GM12878 (cell line): ENCODE measurements around the gene F12. TPM values are rescaled to one million over a fixed set of nuclear protein-coding genes. Genes with fewer than 3 reads are reported as not detected.

Source experiments
- ATF2 ChIP-seq: IDR thresholded peaks from 2 replicates; pipeline ENCODE4 v1.6.1; 2012; ENCODE audit warnings: low read length, inconsistent platforms
- EP300 ChIP-seq, 2 experiments: fragments of 150-350 bp in 1 of 2; IDR thresholded peaks; 2 replicates each; pipeline ENCODE4 v1.6.1; 2011 to 2012; ENCODE audit warnings: low read depth in 2 of 2, low read length in 2 of 2, borderline replicate concordance in 1 of 2, improper control_type of control experiment in 1 of 2, inconsistent platforms in 1 of 2; ENCODE audit not compliant: control insufficient read depth in 1 of 2
- GATAD2B ChIP-seq: fragments of 450-650 bp; conservative IDR thresholded peaks from 2 replicates; pipeline ENCODE4 v1.6.1; 2017; ENCODE audit warnings: low read depth, mild to moderate bottlenecking, moderate library complexity
- IRF5 ChIP-seq: fragments of 450-650 bp; IDR thresholded peaks from 2 replicates; pipeline ENCODE4 v1.6.1; 2017; ENCODE audit warnings: borderline replicate concordance
- JUNB ChIP-seq: IDR thresholded peaks from 2 replicates; pipeline ENCODE4 v1.6.1; 2016; ENCODE audit warnings: antibody characterized with exemption, mild to moderate bottlenecking
- KDM1A ChIP-seq: fragments of 200-600 bp; sonication (generic); IDR thresholded peaks from 2 replicates; pipeline ENCODE4 v1.6.1; 2016; ENCODE audit warnings: borderline replicate concordance
- NBN ChIP-seq: fragments of 450-650 bp; IDR thresholded peaks from 2 replicates; pipeline ENCODE4 v1.6.1; 2016
- NKRF ChIP-seq: fragments of 450-650 bp; conservative IDR thresholded peaks from 2 replicates; pipeline ENCODE4 v1.6.1; 2017; ENCODE audit warnings: mild to moderate bottlenecking, moderate library complexity
- PBX3 ChIP-seq: IDR thresholded peaks from 2 replicates; pipeline ENCODE4 v1.6.1; 2011; ENCODE audit warnings: mild to moderate bottlenecking, low read depth, low read length, moderate library complexity; ENCODE audit not compliant: insufficient replicate concordance
- POLR2A ChIP-seq: IDR thresholded peaks from 2 replicates; pipeline ENCODE4 v1.6.1; 2011; ENCODE audit warnings: low read depth, mild to moderate bottlenecking, low read length
- RELB ChIP-seq: fragments of 450-650 bp; IDR thresholded peaks from 2 replicates; pipeline ENCODE4 v1.6.1; 2017; ENCODE audit warnings: low read depth, mild to moderate bottlenecking, moderate library complexity
- SIX5 ChIP-seq: IDR thresholded peaks from 2 replicates; pipeline ENCODE4 v1.6.1; 2011; ENCODE audit warnings: mild to moderate bottlenecking, low read depth, low read length, moderate library complexity; ENCODE audit not compliant: severe bottlenecking
- SMARCA5 ChIP-seq: fragments of 450-650 bp; IDR thresholded peaks from 2 replicates; pipeline ENCODE4 v1.6.1; 2017; ENCODE audit warnings: mild to moderate bottlenecking
- SREBF2 ChIP-seq: IDR thresholded peaks from 2 replicates; pipeline ENCODE4 v1.6.1; 2012; ENCODE audit warnings: mild to moderate bottlenecking, low read length
- TBL1XR1 ChIP-seq: IDR thresholded peaks from 2 replicates; pipeline ENCODE4 v1.6.1; 2012; ENCODE audit warnings: low read depth, low read length, improper control_type of control experiment
- YY1 ChIP-seq: IDR thresholded peaks from 2 replicates; pipeline ENCODE4 v1.6.1; 2011; ENCODE audit warnings: low read depth, mild to moderate bottlenecking, low read length
- ZBTB11 ChIP-seq: fragments of 450-650 bp; formaldehyde crosslinking; IDR thresholded peaks from 2 replicates; pipeline ENCODE4 v1.5.0; 2022; ENCODE audit warnings: mild to moderate bottlenecking, missing genetic modification characterization
- ZNF217 ChIP-seq: fragments of 450-650 bp; IDR thresholded peaks from 2 replicates; pipeline ENCODE4 v1.6.1; 2017; ENCODE audit warnings: antibody characterized with exemption, mild to moderate bottlenecking
- polyA plus RNA-seq, 11 experiments: library from polyadenylated mRNA; depleted of rRNA in 4 of 11; unstranded in 6 of 11; stranded (reverse) in 5 of 11; fragments of >200 nt; fragmentation: Nextera tagmentation in 4 of 11; fragmentation: Illumina TruSeq in 1 of 11; extraction: Ambion mirVana in 4 of 11; extraction: Trizol in 1 of 11; gene quantifications; 1 replicate in 1 of 11; 2 replicates in 10 of 11; pipeline versions ENCODE4 v1.2.1 to v1.2.3, GENCODE V29; 2011 to 2016; ENCODE audit warnings: inconsistent platforms in 2 of 11, missing spikeins in 2 of 11, low read depth in 1 of 11
- total RNA-seq, 4 experiments: library from RNA; depleted of rRNA in 3 of 4; stranded (reverse); fragments of >200 nt in 3 of 4; fragmentation: Illumina TruSeq in 1 of 4; extraction: Trizol in 1 of 4; gene quantifications; 2 replicates each; pipeline versions ENCODE4 v1.2.1 to v1.2.3, GENCODE V29; 2013 to 2021

Gene F12
- total and polyA plus RNA-seq, 10 of the 15 experiments (the other 5 are each of a cell fraction or from before 2014, with no cell fraction given) = 0.25 to 11.3 (median 5.5) TPM

GRCh38 chr5:177425801-177426565, 16.6 kb upstream of the F12 start (continued):
- peak in 1 of 2 experiments; percentile 43; a peak in 1 of 4 replicates for TF ChIP-seq EP300 (IDR thresholded peaks at IDR 0.05; ENCODE audit: borderline replicate concordance in 1 of 2, control insufficient read depth in 1 of 2, low read depth in 2 of 2, low read length in 2 of 2)
- TF ChIP-seq JUNB = no peak
- no peak for TF ChIP-seq IRF5
- TF ChIP-seq POLR2A = no peak
- peak; percentile 94 for TF ChIP-seq ZNF217
- no peak for TF ChIP-seq SIX5
- no peak for TF ChIP-seq KDM1A
- TF ChIP-seq PBX3 = peak; percentile 97
- no peak for TF ChIP-seq ATF2
- TF ChIP-seq GATAD2B = 0 out of 2 replicates have a peak, but pooled peaks have one; percentile 48
- peak; percentile 72 for TF ChIP-seq NBN
- TF ChIP-seq ZBTB11 = no peak
- no peak for TF ChIP-seq SREBF2
- TF ChIP-seq RELB = peak; percentile 73; the same call in 1 of the 2 replicates
- peak; percentile 71 for TF ChIP-seq YY1
- TF ChIP-seq NKRF = peak; percentile 81
- TF ChIP-seq SMARCA5 = peak; percentile 97; the same call in 1 of the 2 replicates
- TF ChIP-seq TBL1XR1 = no peak
